OCI-LY1 (cell line): ENCODE data around the gene PCNX1.

Experiments used
- H2AFZ ChIP-seq: fragments of 200-600 bp; sonication (generic), shearing (Covaris generic); 2 replicates; pipeline ENCODE4 v1.6.0; 2014; ENCODE audit warnings: antibody characterized with exemption, mild to moderate bottlenecking, low read length
- H3F3A ChIP-seq: fragments of 200-600 bp; sonication (generic), shearing (Covaris generic); 2 replicates; pipeline ENCODE4 v1.6.0; 2014; ENCODE audit warnings: mild to moderate bottlenecking, antibody characterized with exemption, low read length, moderate library complexity; ENCODE audit not compliant: insufficient read depth
- H3K27ac ChIP-seq: fragments of 200-600 bp; sonication (generic); 2 replicates; pipeline ENCODE4 v1.5.1; 2014; ENCODE audit warnings: low read length, mixed run types, mild to moderate bottlenecking, low read depth; ENCODE audit not compliant: poor library complexity, severe bottlenecking
- H3K27me3 ChIP-seq: fragments of 200-600 bp; sonication (generic); 2 replicates; pipeline ENCODE4 v1.6.0; 2014; ENCODE audit warnings: antibody characterized with exemption, mild to moderate bottlenecking, low read length, moderate library complexity; ENCODE audit not compliant: insufficient read depth
- H3K36me3 ChIP-seq: fragments of 200-600 bp; sonication (generic); 2 replicates; pipeline ENCODE4 v1.6.1; 2014; ENCODE audit warnings: mild to moderate bottlenecking, antibody characterized with exemption, low read length, moderate library complexity, mixed read lengths; ENCODE audit not compliant: insufficient read depth
- H3K4me1 ChIP-seq: fragments of 200-600 bp; sonication (generic); 2 replicates; pipeline ENCODE4 v1.5.1; 2014; ENCODE audit warnings: mild to moderate bottlenecking, low read length, moderate library complexity; ENCODE audit not compliant: insufficient read depth, severe bottlenecking
- H3K4me2 ChIP-seq: fragments of 200-600 bp; sonication (generic), shearing (Covaris generic); 2 replicates; pipeline ENCODE4 v1.6.1; 2014; ENCODE audit warnings: low read length
- H3K4me3 ChIP-seq: fragments of 200-600 bp; sonication (generic); 2 replicates; pipeline ENCODE4 v1.5.1; 2014; ENCODE audit warnings: low read length, low read depth, mild to moderate bottlenecking, mixed read lengths; ENCODE audit not compliant: poor library complexity, severe bottlenecking
- H3K79me2 ChIP-seq: fragments of 200-600 bp; shearing (Covaris generic); 2 replicates; pipeline ENCODE4 v1.6.1; 2016; ENCODE audit warnings: mixed run types, low read length, mixed read lengths; ENCODE audit not compliant: insufficient read depth
- H3K9ac ChIP-seq: fragments of 200-600 bp; sonication (generic), shearing (Covaris generic); 2 replicates; pipeline ENCODE4 v1.6.1; 2014; ENCODE audit warnings: mild to moderate bottlenecking, low read length, mixed read lengths
- H3K9me2 ChIP-seq: fragments of 200-600 bp; sonication (generic), shearing (Covaris generic); 2 replicates; pipeline ENCODE4 v1.6.1; 2014; ENCODE audit warnings: low read depth, mild to moderate bottlenecking, low read length, mixed read lengths
- H3K9me3 ChIP-seq: fragments of 200-600 bp; shearing (Covaris generic); 2 replicates; pipeline ENCODE4 v1.6.1; 2014; ENCODE audit warnings: low read length, mixed read lengths
- H4K20me1 ChIP-seq: fragments of 200-600 bp; sonication (generic), shearing (Covaris generic); 2 replicates; pipeline ENCODE4 v1.6.0; 2016; ENCODE audit warnings: mild to moderate bottlenecking, low read length; ENCODE audit not compliant: insufficient read depth
- EZH2 ChIP-seq: fragments of 200-600 bp; sonication (generic), shearing (Covaris generic); IDR thresholded peaks from 2 replicates; pipeline ENCODE4 v1.8.0; 2017; ENCODE audit warnings: borderline replicate concordance, mixed run types, mild to moderate bottlenecking, antibody characterized with exemption, low read length, moderate library complexity, mixed read lengths
- TF ChIP-seq, protein P1 (sequence below): fragments of 200-600 bp; sonication (generic), shearing (Covaris generic); IDR thresholded peaks from 2 replicates; pipeline ENCODE4 v1.5.1; 2017; ENCODE audit warnings: mild to moderate bottlenecking, antibody characterized with exemption, low read length, moderate library complexity, mixed read lengths

PCNX1 gene

DNA sequence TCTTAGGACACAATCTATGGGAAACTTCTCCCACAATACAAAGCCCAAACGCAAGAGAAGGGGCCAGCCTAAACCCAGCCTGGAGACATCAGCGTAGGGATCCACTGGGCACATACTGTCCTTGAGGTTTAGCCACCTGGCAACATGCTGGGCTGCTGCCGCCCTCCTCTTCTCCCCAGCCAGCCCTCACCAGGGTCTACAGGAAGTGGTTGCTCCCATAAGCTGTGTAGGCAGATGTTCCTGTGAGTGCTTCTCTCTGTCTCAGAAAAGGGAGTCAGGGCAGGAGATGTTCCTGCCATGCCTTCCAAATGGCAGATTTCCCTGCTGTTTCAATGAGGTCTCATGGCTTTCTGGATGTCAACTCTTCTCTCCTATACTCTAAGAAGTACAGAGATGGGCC lies 241.4 kb downstream of the PCNX1 start:
- no peak overlapping the region for H3K4me3 ChIP-seq
- no peaks in the 10 kb centered on the region for H3K79me2 ChIP-seq
- H3K4me2 ChIP-seq = no peak overlapping the region
- H4K20me1 ChIP-seq = no peaks in the 10 kb centered on the region
- no peaks in the 10 kb centered on the region for H3K9me2 ChIP-seq
- H3K36me3 ChIP-seq = no peaks in the 10 kb centered on the region
- no peaks in the 10 kb centered on the region for H3K27me3 ChIP-seq
- H3F3A ChIP-seq = no peaks in the 10 kb centered on the region
- no peak overlapping the region for H3K9ac ChIP-seq
- H3K4me1 ChIP-seq = no peaks in the 10 kb centered on the region
- H2AFZ ChIP-seq = no peak overlapping the region
- H3K9me3 ChIP-seq = no peaks in the 10 kb centered on the region
- TF ChIP-seq, protein P1, sequence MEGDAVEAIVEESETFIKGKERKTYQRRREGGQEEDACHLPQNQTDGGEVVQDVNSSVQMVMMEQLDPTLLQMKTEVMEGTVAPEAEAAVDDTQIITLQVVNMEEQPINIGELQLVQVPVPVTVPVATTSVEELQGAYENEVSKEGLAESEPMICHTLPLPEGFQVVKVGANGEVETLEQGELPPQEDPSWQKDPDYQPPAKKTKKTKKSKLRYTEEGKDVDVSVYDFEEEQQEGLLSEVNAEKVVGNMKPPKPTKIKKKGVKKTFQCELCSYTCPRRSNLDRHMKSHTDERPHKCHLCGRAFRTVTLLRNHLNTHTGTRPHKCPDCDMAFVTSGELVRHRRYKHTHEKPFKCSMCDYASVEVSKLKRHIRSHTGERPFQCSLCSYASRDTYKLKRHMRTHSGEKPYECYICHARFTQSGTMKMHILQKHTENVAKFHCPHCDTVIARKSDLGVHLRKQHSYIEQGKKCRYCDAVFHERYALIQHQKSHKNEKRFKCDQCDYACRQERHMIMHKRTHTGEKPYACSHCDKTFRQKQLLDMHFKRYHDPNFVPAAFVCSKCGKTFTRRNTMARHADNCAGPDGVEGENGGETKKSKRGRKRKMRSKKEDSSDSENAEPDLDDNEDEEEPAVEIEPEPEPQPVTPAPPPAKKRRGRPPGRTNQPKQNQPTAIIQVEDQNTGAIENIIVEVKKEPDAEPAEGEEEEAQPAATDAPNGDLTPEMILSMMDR = no peak
- TF ChIP-seq EZH2 = no peak
- H3K27ac ChIP-seq = no peak overlapping the region

DNA sequence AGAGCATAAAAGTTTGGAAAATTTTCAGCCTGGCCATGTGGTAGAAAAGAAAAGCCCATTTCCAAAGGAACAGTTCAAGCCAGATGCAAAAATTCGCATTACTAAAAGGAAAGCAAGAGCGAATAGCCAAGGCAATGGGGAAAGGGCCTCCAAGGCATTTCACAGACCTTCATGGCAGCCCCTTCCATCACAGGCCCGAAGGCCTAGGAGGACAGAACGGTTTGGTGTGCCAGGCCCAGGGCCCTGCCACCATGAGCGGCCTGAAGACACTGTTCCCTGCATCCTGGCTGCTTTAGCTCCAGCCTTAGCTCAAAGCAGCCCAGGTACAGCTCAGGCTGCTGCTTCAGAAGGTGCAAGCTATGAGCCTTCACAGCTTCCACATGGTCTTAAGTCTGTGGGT lies 243.5 kb downstream of the PCNX1 start:
- Histone ChIP-seq H3K4me3 (no peak overlapping the region), H2AFZ (no peak overlapping the region), H3K36me3 (no peaks in the 10 kb centered on the region), H3K4me2 (no peak overlapping the region), H3K27ac (no peak overlapping the region), H3K79me2 (no peaks in the 10 kb centered on the region), H3F3A (no peaks in the 10 kb centered on the region), H3K4me1 (no peaks in the 10 kb centered on the region), H3K9me3 (no peaks in the 10 kb centered on the region), H3K27me3 (no peaks in the 10 kb centered on the region), H3K9me2 (no peaks in the 10 kb centered on the region), H4K20me1 (no peaks in the 10 kb centered on the region), H3K9ac (no peak overlapping the region)
- TF ChIP-seq, protein P1 = no peak
- no peak for TF ChIP-seq EZH2

DNA sequence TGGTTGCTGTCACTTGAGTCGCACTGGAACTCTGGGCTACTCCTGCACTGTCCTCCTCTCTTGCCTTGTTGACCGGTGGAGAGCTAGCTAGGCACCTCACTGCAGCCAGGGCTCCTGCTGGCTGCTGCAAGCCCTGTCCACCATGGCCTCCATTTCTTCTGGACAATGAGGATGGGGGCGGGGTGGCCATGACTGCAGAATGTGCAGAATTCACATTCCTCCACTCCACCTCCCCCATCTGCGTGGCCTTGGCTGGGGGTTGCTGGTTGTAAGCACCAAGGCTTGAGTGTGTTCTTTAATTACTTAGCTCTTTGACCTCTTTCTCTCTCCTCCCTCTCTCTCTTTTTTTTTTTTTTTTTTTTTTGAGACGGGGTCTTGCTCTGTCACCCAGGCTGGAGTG lies 248.5 kb downstream of the PCNX1 start:
- no peak overlapping the region for H2AFZ ChIP-seq
- no peaks in the 10 kb centered on the region for H4K20me1 ChIP-seq
- no peak overlapping the region for H3K4me3 ChIP-seq
- TF ChIP-seq, protein P1 = no peak
- no peak for TF ChIP-seq EZH2
- H3F3A ChIP-seq = no peaks in the 10 kb centered on the region
- H3K27me3 ChIP-seq = no peaks in the 10 kb centered on the region; the same call in 1 of the 2 replicates
- no peaks in the 10 kb centered on the region for H3K79me2 ChIP-seq
- H3K9me3 ChIP-seq = no peaks in the 10 kb centered on the region
- no peak overlapping the region for H3K4me2 ChIP-seq
- H3K36me3 ChIP-seq = no peaks in the 10 kb centered on the region
- H3K27ac ChIP-seq = no peak overlapping the region
- H3K9me2 ChIP-seq = no peaks in the 10 kb centered on the region
- no peak overlapping the region for H3K9ac ChIP-seq
- H3K4me1 ChIP-seq = no peaks in the 10 kb centered on the region
